SH-SY5Y (cell line): ENCODE data around the gene ROR2.

Source experiments
- GATA2 ChIP-seq: IDR thresholded peaks from 2 replicates; pipeline ENCODE4 v1.6.1; 2011; ENCODE audit warnings: mild to moderate bottlenecking, low read depth, low read length
- GATA3 ChIP-seq: IDR thresholded peaks from 2 replicates; pipeline ENCODE4 v1.6.1; 2011; ENCODE audit warnings: low read depth, mild to moderate bottlenecking, low read length, moderate library complexity

DNA sequence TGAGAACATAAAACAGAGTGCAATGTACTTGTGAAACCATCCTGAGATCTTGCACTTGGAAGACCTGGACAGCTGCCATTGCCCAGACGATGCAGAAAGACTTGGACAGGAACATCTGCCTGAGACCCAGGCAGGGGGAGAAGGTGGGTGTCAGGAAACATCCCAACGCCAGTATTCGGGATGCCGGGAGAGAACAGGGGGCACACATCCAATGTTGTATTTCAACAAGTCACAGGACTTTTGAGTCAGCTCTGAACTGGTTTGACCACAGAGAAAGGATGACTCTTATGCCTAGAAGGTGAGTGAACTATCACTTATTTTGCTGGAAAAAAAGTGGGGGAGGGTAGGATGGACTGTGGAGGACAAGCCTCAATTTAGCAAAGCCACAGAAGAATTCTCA, 124.6 kb downstream of the ROR2 start:
- TF ChIP-seq GATA2 (no peak), GATA3 (no peak)
